ENCODE data around the gene EIF4A2.

EIF4A2 gene

GRCh38 chr3:186783058-186783730, at the start of gene EIF4A2:
EIF4A2 (plus strand) TSS chr3:186783577; CDS start chr3:186783611, 34 bp downstream.
- Histone ChIP-seq H3K4me1 (ENCODE audit: control insufficient read depth in 2 of 2, insufficient read depth in 2 of 2, low read length in 2 of 2) (peaks cover 23 to 27% of the 10 kb centered on the region in 2 donors), H3K36me3 (ENCODE audit: control insufficient read depth in 2 of 2, insufficient read depth in 2 of 2, low read length in 2 of 2) (peaks cover 41% of the 10 kb centered on the region in 2 donors), H3K4me3 (ENCODE audit: low read length in 2 of 2) (peak within 1 kb of the TSS; percentile 98 to 99), H3K27ac (ENCODE audit: low read depth in 2 of 2, low read length in 2 of 2) (peak within 1 kb of the TSS; percentile 97 to 99), H3K27me3 (ENCODE audit: control insufficient read depth in 2 of 2, insufficient read depth in 2 of 2, low read length in 2 of 2) (no peaks in the 10 kb centered on the region), H3K9me3 (ENCODE audit: control insufficient read depth in 2 of 2, low read length in 2 of 2) (no peaks in the 10 kb centered on the region), H3K9ac (ENCODE audit: low read depth in 1 of 2, low read length in 2 of 2) (peak within 1 kb of the TSS; percentile 99 to 100)

- H3K27ac ChIP-seq (ENCODE audit: low read depth in 2 of 2, low read length in 2 of 2) = no peak overlapping the region
- H3K36me3 ChIP-seq (ENCODE audit: control insufficient read depth in 2 of 2, insufficient read depth in 2 of 2, low read length in 2 of 2) = no peaks in the 10 kb centered on the region
- no peaks in the 10 kb centered on the region for H3K9me3 ChIP-seq (ENCODE audit: control insufficient read depth in 2 of 2, low read length in 2 of 2)
- no peaks in the 10 kb centered on the region for H3K27me3 ChIP-seq (ENCODE audit: control insufficient read depth in 2 of 2, insufficient read depth in 2 of 2, low read length in 2 of 2)
- H3K4me1 ChIP-seq (ENCODE audit: control insufficient read depth in 2 of 2, insufficient read depth in 2 of 2, low read length in 2 of 2) = peaks cover 2 to 28% of the 10 kb centered on the region in 2 donors
- no peak overlapping the region for H3K4me3 ChIP-seq (ENCODE audit: low read length in 2 of 2)
- H3K9ac ChIP-seq (ENCODE audit: low read depth in 1 of 2, low read length in 2 of 2) = no peak overlapping the region
These were observed 40.6 kb upstream of the EIF4A2 start for GRCh38 chr3:186742618-186743380.

- Histone ChIP-seq H3K4me1 (ENCODE audit: control insufficient read depth in 2 of 2, insufficient read depth in 2 of 2, low read length in 2 of 2) (peaks cover 2 to 28% of the 10 kb centered on the region in 2 donors), H3K27me3 (ENCODE audit: control insufficient read depth in 2 of 2, insufficient read depth in 2 of 2, low read length in 2 of 2) (no peaks in the 10 kb centered on the region), H3K9me3 (ENCODE audit: control insufficient read depth in 2 of 2, low read length in 2 of 2) (no peaks in the 10 kb centered on the region), H3K36me3 (ENCODE audit: control insufficient read depth in 2 of 2, insufficient read depth in 2 of 2, low read length in 2 of 2) (no peaks in the 10 kb centered on the region), H3K27ac (ENCODE audit: low read depth in 2 of 2, low read length in 2 of 2) (peak overlapping the region in 1 of 2 donors; percentile 87), H3K4me3 (ENCODE audit: low read length in 2 of 2) (no peak overlapping the region), H3K9ac (ENCODE audit: low read depth in 1 of 2, low read length in 2 of 2) (no peak overlapping the region)
These were observed 39.7 kb upstream of the EIF4A2 start for GRCh38 chr3:186743666-186744065.

- Histone ChIP-seq H3K27ac (ENCODE audit: low read depth in 2 of 2, low read length in 2 of 2) (peak overlapping the region; percentile 58 to 87), H3K4me3 (ENCODE audit: low read length in 2 of 2) (no peak overlapping the region), H3K27me3 (ENCODE audit: control insufficient read depth in 2 of 2, insufficient read depth in 2 of 2, low read length in 2 of 2) (no peaks in the 10 kb centered on the region), H3K9me3 (ENCODE audit: control insufficient read depth in 2 of 2, low read length in 2 of 2) (no peaks in the 10 kb centered on the region), H3K36me3 (ENCODE audit: control insufficient read depth in 2 of 2, insufficient read depth in 2 of 2, low read length in 2 of 2) (no peaks in the 10 kb centered on the region), H3K9ac (ENCODE audit: low read depth in 1 of 2, low read length in 2 of 2) (no peak overlapping the region), H3K4me1 (ENCODE audit: control insufficient read depth in 2 of 2, insufficient read depth in 2 of 2, low read length in 2 of 2) (peaks cover 2 to 28% of the 10 kb centered on the region in 2 donors)
These were observed 37.4 kb upstream of the EIF4A2 start for GRCh38 chr3:186746008-186746407.

GRCh38 chr3:186750316-186750715, 33.1 kb upstream of the EIF4A2 start:
- no peaks in the 10 kb centered on the region for H3K27me3 ChIP-seq (ENCODE audit: control insufficient read depth in 2 of 2, insufficient read depth in 2 of 2, low read length in 2 of 2)
- no peaks in the 10 kb centered on the region for H3K9me3 ChIP-seq (ENCODE audit: control insufficient read depth in 2 of 2, low read length in 2 of 2)
- H3K9ac ChIP-seq (ENCODE audit: low read depth in 1 of 2, low read length in 2 of 2) = no peak overlapping the region
- no peak overlapping the region for H3K27ac ChIP-seq (ENCODE audit: low read depth in 2 of 2, low read length in 2 of 2)
- no peaks in the 10 kb centered on the region for H3K36me3 ChIP-seq (ENCODE audit: control insufficient read depth in 2 of 2, insufficient read depth in 2 of 2, low read length in 2 of 2)
- H3K4me3 ChIP-seq (ENCODE audit: low read length in 2 of 2) = no peak overlapping the region
- H3K4me1 ChIP-seq (ENCODE audit: control insufficient read depth in 2 of 2, insufficient read depth in 2 of 2, low read length in 2 of 2) = peaks cover 0 to 16% of the 10 kb centered on the region in 2 donors

- H3K9ac ChIP-seq (ENCODE audit: low read depth in 1 of 2, low read length in 2 of 2) = peak overlapping the region in 1 of 2 donors; percentile 30
- no peak overlapping the region for H3K4me3 ChIP-seq (ENCODE audit: low read length in 2 of 2)
- H3K36me3 ChIP-seq (ENCODE audit: control insufficient read depth in 2 of 2, insufficient read depth in 2 of 2, low read length in 2 of 2) = no peaks in the 10 kb centered on the region
- no peaks in the 10 kb centered on the region for H3K9me3 ChIP-seq (ENCODE audit: control insufficient read depth in 2 of 2, low read length in 2 of 2)
- H3K27ac ChIP-seq (ENCODE audit: low read depth in 2 of 2, low read length in 2 of 2) = peak overlapping the region in 1 of 2 donors; percentile 60
- peaks cover 0 to 10% of the 10 kb centered on the region in 2 donors for H3K4me1 ChIP-seq (ENCODE audit: control insufficient read depth in 2 of 2, insufficient read depth in 2 of 2, low read length in 2 of 2)
- no peaks in the 10 kb centered on the region for H3K27me3 ChIP-seq (ENCODE audit: control insufficient read depth in 2 of 2, insufficient read depth in 2 of 2, low read length in 2 of 2)
These were observed 31.9 kb upstream of the EIF4A2 start for GRCh38 chr3:186751480-186751879.

- H3K9me3 ChIP-seq (ENCODE audit: control insufficient read depth in 2 of 2, low read length in 2 of 2) = no peaks in the 10 kb centered on the region
- no peak overlapping the region for H3K4me3 ChIP-seq (ENCODE audit: low read length in 2 of 2)
- no peaks in the 10 kb centered on the region for H3K36me3 ChIP-seq (ENCODE audit: control insufficient read depth in 2 of 2, insufficient read depth in 2 of 2, low read length in 2 of 2)
- no peak overlapping the region for H3K9ac ChIP-seq (ENCODE audit: low read depth in 1 of 2, low read length in 2 of 2)
- H3K27me3 ChIP-seq (ENCODE audit: control insufficient read depth in 2 of 2, insufficient read depth in 2 of 2, low read length in 2 of 2) = no peaks in the 10 kb centered on the region
- peaks cover 0 to 6% of the 10 kb centered on the region in 2 donors for H3K4me1 ChIP-seq (ENCODE audit: control insufficient read depth in 2 of 2, insufficient read depth in 2 of 2, low read length in 2 of 2)
- H3K27ac ChIP-seq (ENCODE audit: low read depth in 2 of 2, low read length in 2 of 2) = peak overlapping the region; percentile 72 to 86
These were observed 29.4 kb upstream of the EIF4A2 start for GRCh38 chr3:186754006-186754405.

- no peak overlapping the region for H3K4me3 ChIP-seq (ENCODE audit: low read length in 2 of 2)
- no peaks in the 10 kb centered on the region for H3K36me3 ChIP-seq (ENCODE audit: control insufficient read depth in 2 of 2, insufficient read depth in 2 of 2, low read length in 2 of 2)
These were observed 28.5 kb upstream of the EIF4A2 start for GRCh38 chr3:186754871-186755270.

GRCh38 chr3:186757214-186757613, 26.2 kb upstream of the EIF4A2 start:
- Histone ChIP-seq H3K27ac (ENCODE audit: low read depth in 2 of 2, low read length in 2 of 2) (no peak overlapping the region), H3K9me3 (ENCODE audit: control insufficient read depth in 2 of 2, low read length in 2 of 2) (no peaks in the 10 kb centered on the region), H3K4me3 (ENCODE audit: low read length in 2 of 2) (no peak overlapping the region), H3K27me3 (ENCODE audit: control insufficient read depth in 2 of 2, insufficient read depth in 2 of 2, low read length in 2 of 2) (no peaks in the 10 kb centered on the region), H3K4me1 (ENCODE audit: control insufficient read depth in 2 of 2, insufficient read depth in 2 of 2, low read length in 2 of 2) (peaks cover 3 to 8% of the 10 kb centered on the region in 2 donors), H3K9ac (ENCODE audit: low read depth in 1 of 2, low read length in 2 of 2) (no peak overlapping the region), H3K36me3 (ENCODE audit: control insufficient read depth in 2 of 2, insufficient read depth in 2 of 2, low read length in 2 of 2) (no peaks in the 10 kb centered on the region)

More at GRCh38 chr3:186754871-186755270, 28.5 kb upstream of the EIF4A2 start:
- no peaks in the 10 kb centered on the region for H3K9me3 ChIP-seq (ENCODE audit: control insufficient read depth in 2 of 2, low read length in 2 of 2)
- H3K27me3 ChIP-seq (ENCODE audit: control insufficient read depth in 2 of 2, insufficient read depth in 2 of 2, low read length in 2 of 2) = no peaks in the 10 kb centered on the region
- no peak overlapping the region for H3K27ac ChIP-seq (ENCODE audit: low read depth in 2 of 2, low read length in 2 of 2)
- H3K4me1 ChIP-seq (ENCODE audit: control insufficient read depth in 2 of 2, insufficient read depth in 2 of 2, low read length in 2 of 2) = peaks cover 0 to 6% of the 10 kb centered on the region in 2 donors
- no peak overlapping the region for H3K9ac ChIP-seq (ENCODE audit: low read depth in 1 of 2, low read length in 2 of 2)

GRCh38 chr3:186757686-186758220, 25.6 kb upstream of the EIF4A2 start:
- H3K36me3 ChIP-seq (ENCODE audit: control insufficient read depth in 2 of 2, insufficient read depth in 2 of 2, low read length in 2 of 2) = no peaks in the 10 kb centered on the region
- no peaks in the 10 kb centered on the region for H3K9me3 ChIP-seq (ENCODE audit: control insufficient read depth in 2 of 2, low read length in 2 of 2)
- H3K27ac ChIP-seq (ENCODE audit: low read depth in 2 of 2, low read length in 2 of 2) = no peak overlapping the region
- H3K4me1 ChIP-seq (ENCODE audit: control insufficient read depth in 2 of 2, insufficient read depth in 2 of 2, low read length in 2 of 2) = peaks cover 3 to 8% of the 10 kb centered on the region in 2 donors
- H3K27me3 ChIP-seq (ENCODE audit: control insufficient read depth in 2 of 2, insufficient read depth in 2 of 2, low read length in 2 of 2) = no peaks in the 10 kb centered on the region
- no peak overlapping the region for H3K9ac ChIP-seq (ENCODE audit: low read depth in 1 of 2, low read length in 2 of 2)
- no peak overlapping the region for H3K4me3 ChIP-seq (ENCODE audit: low read length in 2 of 2)
